Pancreas (tissue), 10 donors: ENCODE measurements around the gene DIO2. TPM values are rescaled to one million over a fixed set of nuclear protein-coding genes. Genes with fewer than 3 reads are reported as not detected.

ENCODE experiments used
- ATAC-seq, 4 donors: fragments of 200-7000 bp; cut with Tn5 transposase; one replicate each; pipeline versions ENCODE4 v1.8.0 to v1.9.1; 2020; ENCODE audit warnings: mild to moderate bottlenecking in 4 of 4, moderate library complexity in 4 of 4
- DNase-seq, 6 donors: peaks; one replicate each; pipeline ENCODE4 v3.0.0-alpha.2; 2020
- FAIRE-seq: peaks from 2 replicates; lab custom pipeline; 2012; peaks lifted over from hg19 to GRCh38; lab: Jason Lieb, UNC
- H3K27ac ChIP-seq, 4 donors: fragments of 200-600 bp; sonication (generic); 1 replicate in 3 of 4; 2 replicates in 1 of 4; pipeline versions ENCODE4 v1.5.0 to v1.8.0; 2020
- H3K27me3 ChIP-seq, 4 donors: fragments of 200-600 bp; one replicate each; pipeline ENCODE4 v1.8.0; 2021
- H3K36me3 ChIP-seq, 3 donors: fragments of 200-600 bp; sonication (generic) in 1 of 3; one replicate each; pipeline versions ENCODE4 v1.5.0 to v1.8.0; 2020 to 2021
- H3K4me1 ChIP-seq, 3 donors: fragments of 200-600 bp; one replicate each; pipeline ENCODE4 v1.8.0; 2021
- H3K4me3 ChIP-seq, 4 donors: fragments of 200-600 bp; sonication (generic) in 2 of 4; one replicate each; pipeline versions ENCODE4 v1.5.0 to v1.8.0; 2020 to 2021
- H3K9me3 ChIP-seq, 4 donors: fragments of 200-600 bp; one replicate each; pipeline ENCODE4 v1.8.0; 2021
- whole genome bisulfite sequencing, 2 donors: extraction: QIAGEN DNeasy Blood & Tissue Kit; methylation state at CpG; one replicate each; pipeline ENCODE4 v1.1.7; 2013; 5-methylcytosine and 5-hydroxymethylcytosine counted together
- intact Hi-C, 3 donors: fragments of 100-400 bp; cut with DNase I; formaldehyde crosslinking; loops; one replicate each; pipeline versions ENCODE4 v1.11.1 to v1.14.2; 2022
- polyA plus RNA-seq, 2 donors: library from polyadenylated mRNA; stranded (reverse); fragments of 200-250 nt; gene quantifications; one replicate each; pipeline ENCODE4 v1.2.3, GENCODE V29; 2013
- total RNA-seq, 6 donors: library from RNA; stranded (reverse); fragmentation: NEBNext Ultra II Directional in 4 of 6; extraction: Animal tissue kit (Norgen Biotek cat#: 25700) in 4 of 6; gene quantifications; one replicate each; pipeline versions ENCODE4 v1.2.1 to v1.2.4, GENCODE V29; 2021 to 2023
- TF ChIP-seq, protein P1 (sequence below), 4 donors: fragments of 200-600 bp; sonication (generic) in 3 of 4; IDR thresholded peaks; one replicate each; pipeline versions ENCODE4 v1.5.0 to v1.8.0; 2021; ENCODE audit warnings: antibody characterized with exemption in 4 of 4
- donor health status: healthy with polysubstance abuse.
- donor health status: DM: no; HTN: no; CAD: no; lungs with moderate emphysema.
- donor health status: DM: no; HTN: no; CAD: no.
- donor health status: control.
- donor health status: control.
- donor health status: Bipolar disorder and iron deficiency.
- donor health status: DM: yes; HTN: yes; CAD: no.
- donor health status: DM: no; HTN: no; CAD: no.
- donor health status: DM: no; HTN: no; CAD: no.
- donor health status: DM: yes; HTN: yes; CAD: no.

The DIO2 gene
- total and polyA plus RNA-seq, 8 donors, result 0.08 to 3.8 (median 0.42) TPM

DNA sequence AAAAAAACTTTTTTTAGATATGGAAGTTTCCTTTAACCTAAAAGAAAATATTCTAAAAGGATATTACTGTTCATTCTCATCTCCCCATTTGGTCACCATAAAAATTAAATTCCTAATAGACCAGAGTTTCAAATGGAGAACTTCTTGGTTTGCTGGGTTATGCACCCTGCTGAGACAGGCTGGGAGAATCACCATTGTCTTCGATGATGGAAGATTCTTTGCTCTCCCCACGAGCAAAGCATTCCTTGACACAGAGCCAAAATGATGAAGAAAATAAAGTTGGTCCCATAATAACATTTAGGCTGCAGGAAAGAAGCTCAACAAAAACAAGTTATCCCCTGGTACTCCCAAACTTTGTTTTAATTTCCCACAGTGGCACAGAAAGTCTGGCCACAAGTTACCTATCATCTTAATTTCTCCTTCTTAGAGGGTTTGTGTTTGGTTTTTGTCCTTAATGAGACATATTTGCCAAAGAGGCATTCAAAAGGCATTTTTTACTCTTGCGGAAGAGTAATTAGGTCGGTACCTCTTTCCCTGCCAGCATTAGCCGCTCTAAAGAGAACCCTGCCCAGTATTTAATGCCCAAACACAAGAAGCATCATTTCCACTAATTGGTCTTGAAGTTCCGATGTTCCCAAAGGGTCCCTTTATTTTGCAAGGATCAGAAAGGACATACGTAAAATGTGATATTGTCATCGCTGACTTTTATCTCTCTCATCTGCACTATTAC lies 4.8 kb downstream of the DIO2 start:
- intact Hi-C loops, result no loop called here
- no peak for FAIRE-seq
- TF ChIP-seq, protein P1, sequence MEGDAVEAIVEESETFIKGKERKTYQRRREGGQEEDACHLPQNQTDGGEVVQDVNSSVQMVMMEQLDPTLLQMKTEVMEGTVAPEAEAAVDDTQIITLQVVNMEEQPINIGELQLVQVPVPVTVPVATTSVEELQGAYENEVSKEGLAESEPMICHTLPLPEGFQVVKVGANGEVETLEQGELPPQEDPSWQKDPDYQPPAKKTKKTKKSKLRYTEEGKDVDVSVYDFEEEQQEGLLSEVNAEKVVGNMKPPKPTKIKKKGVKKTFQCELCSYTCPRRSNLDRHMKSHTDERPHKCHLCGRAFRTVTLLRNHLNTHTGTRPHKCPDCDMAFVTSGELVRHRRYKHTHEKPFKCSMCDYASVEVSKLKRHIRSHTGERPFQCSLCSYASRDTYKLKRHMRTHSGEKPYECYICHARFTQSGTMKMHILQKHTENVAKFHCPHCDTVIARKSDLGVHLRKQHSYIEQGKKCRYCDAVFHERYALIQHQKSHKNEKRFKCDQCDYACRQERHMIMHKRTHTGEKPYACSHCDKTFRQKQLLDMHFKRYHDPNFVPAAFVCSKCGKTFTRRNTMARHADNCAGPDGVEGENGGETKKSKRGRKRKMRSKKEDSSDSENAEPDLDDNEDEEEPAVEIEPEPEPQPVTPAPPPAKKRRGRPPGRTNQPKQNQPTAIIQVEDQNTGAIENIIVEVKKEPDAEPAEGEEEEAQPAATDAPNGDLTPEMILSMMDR (IDR thresholded peaks at IDR 0.05), result no peak

DNA sequence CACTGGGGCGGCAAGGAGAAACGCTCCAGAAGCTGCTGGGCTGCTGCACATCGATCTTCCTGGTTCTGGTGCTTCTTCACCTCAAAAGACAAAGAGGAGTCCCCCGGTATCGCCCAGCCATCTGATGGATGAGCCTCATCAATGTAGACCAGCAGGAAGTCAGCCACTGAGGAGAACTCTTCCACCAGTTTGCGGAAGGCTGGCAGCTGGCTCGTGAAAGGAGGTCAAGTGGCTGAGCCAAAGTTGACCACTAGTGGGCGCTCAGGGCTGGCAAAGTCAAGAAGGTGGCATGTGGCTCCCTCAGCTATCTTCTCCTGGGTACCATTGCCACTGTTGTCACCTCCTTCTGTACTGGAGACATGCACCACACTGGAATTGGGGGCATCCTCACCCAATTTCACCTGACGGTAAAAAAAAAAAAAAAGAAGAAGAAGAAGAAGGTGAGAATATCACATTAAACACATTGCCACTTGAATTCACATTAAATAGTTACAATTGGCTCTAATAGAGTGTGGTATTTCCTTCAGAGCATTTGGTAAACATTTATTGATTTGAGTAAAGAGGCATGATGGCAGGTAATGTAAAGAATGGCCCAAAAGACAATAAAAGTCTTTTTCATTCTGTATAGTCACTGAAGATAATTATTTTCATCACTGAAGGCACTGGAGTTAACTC lies 8.3 kb downstream of the DIO2 start:
- WGBS, 2 donors, result 77 to 79% methylated on average over 9 of the region's 9 CpGs
- no peak for DNase-seq
- Histone ChIP-seq H3K4me3 (no peak overlapping the region), H3K27me3 (no peaks in the 10 kb centered on the region), H3K9me3 (no peaks in the 10 kb centered on the region), H3K36me3 (no peaks in the 10 kb centered on the region), H3K27ac (no peak overlapping the region), H3K4me1 (no peaks in the 10 kb centered on the region)
- TF ChIP-seq, protein P1 (IDR thresholded peaks at IDR 0.05), result no peak
- no peak for ATAC-seq
- intact Hi-C loops, result no loop called here
- no peak for FAIRE-seq

More for the DNA sequence above, 4.8 kb downstream of the DIO2 start:
- ATAC-seq, result no peak
- no peak for DNase-seq
- Histone ChIP-seq H3K9me3 (no peaks in the 10 kb centered on the region), H3K4me3 (no peak overlapping the region), H3K27ac (no peak overlapping the region), H3K36me3 (no peaks in the 10 kb centered on the region), H3K4me1 (no peaks in the 10 kb centered on the region), H3K27me3 (no peaks in the 10 kb centered on the region)
- WGBS, 2 donors, result 74 to 80% methylated on average over 8 of the region's 8 CpGs

DNA sequence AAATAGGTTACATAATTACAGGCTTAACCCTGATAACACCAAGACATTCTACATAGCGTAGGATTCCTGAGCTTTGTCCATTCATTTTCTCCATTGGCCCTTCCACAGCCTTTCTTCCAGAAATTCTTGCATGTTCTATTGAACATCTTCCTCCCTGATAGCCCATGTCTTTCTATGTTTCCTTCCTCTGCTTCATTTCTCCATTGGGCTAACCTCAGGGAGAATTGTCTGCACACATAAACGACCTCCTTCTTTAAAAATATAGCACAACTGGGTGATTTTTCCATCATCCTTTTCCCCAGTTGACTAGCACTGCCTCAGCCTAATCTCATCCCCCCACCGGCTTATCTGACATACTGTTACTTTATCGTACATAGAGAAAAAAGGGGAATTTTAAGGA lies 11.2 kb downstream of the DIO2 start:
- intact Hi-C loops, result no loop called here
- Histone ChIP-seq H3K27ac (no peak overlapping the region), H3K9me3 (no peaks in the 10 kb centered on the region), H3K27me3 (no peaks in the 10 kb centered on the region), H3K4me3 (no peak overlapping the region), H3K4me1 (no peaks in the 10 kb centered on the region), H3K36me3 (no peaks in the 10 kb centered on the region)
- 72 to 77% methylated on average over 4 of the region's 4 CpGs for WGBS, 2 donors
- TF ChIP-seq, protein P1 (IDR thresholded peaks at IDR 0.05), result no peak
- ATAC-seq (no peak), DNase-seq (no peak), FAIRE-seq (no peak)

DNA sequence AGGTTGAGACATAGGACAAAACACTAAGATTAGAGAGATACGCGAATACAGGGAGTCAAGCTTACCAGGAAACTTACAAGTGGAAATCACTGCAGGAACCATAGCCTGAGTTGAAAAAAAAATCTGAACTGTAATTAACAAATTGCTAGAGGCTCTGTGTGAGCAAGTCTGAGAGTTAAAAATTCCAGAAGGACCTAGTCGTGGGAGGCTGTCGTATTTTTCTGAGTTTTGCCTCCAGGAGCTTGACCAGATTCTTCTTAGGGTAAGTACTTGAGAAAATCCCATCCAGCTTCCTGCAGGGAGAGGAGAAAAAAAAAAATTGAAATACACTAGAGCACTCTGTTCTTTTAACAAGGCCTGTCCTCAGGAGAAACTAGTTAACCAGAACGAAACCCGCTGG lies 22.7 kb downstream of the DIO2 start:
- H3K9me3 ChIP-seq, result no peaks in the 10 kb centered on the region
- no peak for FAIRE-seq
- intact Hi-C loops, result no loop called here
- no peak for DNase-seq
- 91 to 94% methylated on average over 6 of the region's 6 CpGs for WGBS, 2 donors
- H3K4me1 ChIP-seq, result no peaks in the 10 kb centered on the region
- TF ChIP-seq, protein P1 (IDR thresholded peaks at IDR 0.05), result no peak
- no peak overlapping the region for H3K4me3 ChIP-seq
- H3K36me3 ChIP-seq, result no peaks in the 10 kb centered on the region
- H3K27ac ChIP-seq, result no peak overlapping the region
- no peak for ATAC-seq
- H3K27me3 ChIP-seq, result no peaks in the 10 kb centered on the region

DNA sequence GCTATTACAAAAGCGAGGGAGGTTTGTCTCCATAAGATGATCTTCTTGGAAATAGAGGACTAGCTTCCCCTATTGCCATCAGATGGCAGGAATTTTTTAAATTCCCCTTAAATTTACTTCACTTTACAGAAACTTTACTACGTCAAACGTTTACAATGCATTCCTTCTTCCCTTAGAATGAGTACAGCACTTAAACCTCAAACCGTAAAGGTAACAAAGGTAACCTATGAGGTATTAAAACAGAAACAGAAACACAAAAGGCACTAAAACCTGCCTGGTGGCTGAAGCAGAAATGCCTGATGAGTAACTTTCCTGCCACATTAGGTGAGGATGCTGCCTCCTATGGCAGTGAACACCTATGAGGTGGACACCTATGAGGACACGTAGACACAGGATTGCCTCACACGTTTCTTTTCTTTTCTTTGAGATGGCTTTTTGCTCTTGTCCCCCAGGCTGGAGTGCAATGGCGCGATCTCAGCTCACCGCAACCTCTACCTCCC lies 25.0 kb downstream of the DIO2 start:
- intact Hi-C loops, result no loop called here
- no peak for DNase-seq
- no peaks in the 10 kb centered on the region for H3K36me3 ChIP-seq
- no peaks in the 10 kb centered on the region for H3K9me3 ChIP-seq
- FAIRE-seq, result no peak
- WGBS, 2 donors, result 91 to 93% methylated on average over 9 of the region's 9 CpGs
- no peaks in the 10 kb centered on the region for H3K27me3 ChIP-seq
- no peak for ATAC-seq
- no peak overlapping the region for H3K4me3 ChIP-seq
- H3K27ac ChIP-seq, result no peak overlapping the region
- TF ChIP-seq, protein P1 (IDR thresholded peaks at IDR 0.05), result no peak
- no peaks in the 10 kb centered on the region for H3K4me1 ChIP-seq
